ENCODE results near the gene ARHGAP27. TPM values are rescaled to one million over a fixed set of nuclear protein-coding genes. Genes with fewer than 3 reads are reported as not detected.

Gene ARHGAP27
- total RNA-seq, 1 donor from 2014 or later: 10.0 TPM

GRCh38 chr17:45423304-45423974 is 9.2 kb downstream of the ARHGAP27 start:
- H3K36me3 Mint-ChIP-seq (ENCODE audit: low read depth, unreplicated experiment): no peaks in the 10 kb centered on the region
- Histone ChIP-seq H3K36me3 (ENCODE audit: insufficient read depth, low read length) (no peaks in the 10 kb centered on the region), H3K4me3 (ENCODE audit: insufficient read depth, low read depth, low read length) (no peak overlapping the region), H3K27me3 (ENCODE audit: insufficient read depth, low read length) (peaks cover 4% of the 10 kb centered on the region), H3K27ac (ENCODE audit: low read depth, low read length) (no peak overlapping the region), H3K79me2 (ENCODE audit: insufficient read depth, low read length) (no peaks in the 10 kb centered on the region), H4K20me1 (ENCODE audit: insufficient read depth, low read length) (peaks cover 15% of the 10 kb centered on the region), H3K9me3 (ENCODE audit: insufficient read depth, low read depth, low read length) (no peaks in the 10 kb centered on the region), H2AFZ (ENCODE audit: low read depth, low read length) (no peak overlapping the region), H3K4me1 (ENCODE audit: insufficient read depth, low read length) (peaks cover 6% of the 10 kb centered on the region), H3K9ac (ENCODE audit: low read length) (no peak overlapping the region), H3K4me2 (ENCODE audit: low read length) (no peak overlapping the region)
- no peaks in the 10 kb centered on the region for H3K9me3 Mint-ChIP-seq (ENCODE audit: unreplicated experiment)
- H3K27ac Mint-ChIP-seq (ENCODE audit: unreplicated experiment): no peak overlapping the region
- FAIRE-seq (no peak), DNase-seq (ENCODE audit: low read depth) (no peak)
- H3K4me1 Mint-ChIP-seq (ENCODE audit: low read depth, unreplicated experiment): no peaks in the 10 kb centered on the region
- no peak for TF ChIP-seq CTCF (IDR thresholded peaks at IDR 0.05; ENCODE audit: insufficient read depth, low read depth, low read length)
- TF ChIP-seq EZH2 (IDR thresholded peaks at IDR 0.05; ENCODE audit: insufficient read depth, low read length): no peak
- peak overlapping the region; percentile 16 for H3K4me3 Mint-ChIP-seq (ENCODE audit: unreplicated experiment)
- H3K27me3 Mint-ChIP-seq (ENCODE audit: low read depth, unreplicated experiment): peaks cover 14% of the 10 kb centered on the region

- Histone ChIP-seq H3K79me2 (ENCODE audit: insufficient read depth, low read length) (no peaks in the 10 kb centered on the region), H3K4me2 (ENCODE audit: low read length) (no peak overlapping the region), H4K20me1 (ENCODE audit: insufficient read depth, low read length) (no peaks in the 10 kb centered on the region), H3K9me3 (ENCODE audit: insufficient read depth, low read depth, low read length) (no peaks in the 10 kb centered on the region), H3K9ac (ENCODE audit: low read length) (no peak overlapping the region), H2AFZ (ENCODE audit: low read depth, low read length) (no peak overlapping the region), H3K27ac (ENCODE audit: low read depth, low read length) (no peak overlapping the region), H3K27me3 (ENCODE audit: insufficient read depth, low read length) (no peaks in the 10 kb centered on the region), H3K4me3 (ENCODE audit: insufficient read depth, low read depth, low read length) (no peak overlapping the region), H3K36me3 (ENCODE audit: insufficient read depth, low read length) (no peaks in the 10 kb centered on the region), H3K4me1 (ENCODE audit: insufficient read depth, low read length) (no peaks in the 10 kb centered on the region)
- Mint-ChIP-seq H3K9me3 (ENCODE audit: unreplicated experiment) (peaks cover 2% of the 10 kb centered on the region), H3K4me3 (ENCODE audit: unreplicated experiment) (no peak overlapping the region), H3K27ac (ENCODE audit: unreplicated experiment) (no peak overlapping the region), H3K4me1 (ENCODE audit: low read depth, unreplicated experiment) (no peaks in the 10 kb centered on the region), H3K36me3 (ENCODE audit: low read depth, unreplicated experiment) (peaks cover 2% of the 10 kb centered on the region), H3K27me3 (ENCODE audit: low read depth, unreplicated experiment) (no peaks in the 10 kb centered on the region)
- DNase-seq (ENCODE audit: low read depth) (no peak), FAIRE-seq (no peak)
- no peak for TF ChIP-seq EZH2 (IDR thresholded peaks at IDR 0.05; ENCODE audit: insufficient read depth, low read length)
- TF ChIP-seq CTCF (IDR thresholded peaks at IDR 0.05; ENCODE audit: insufficient read depth, low read depth, low read length): no peak
These were observed 17.4 kb downstream of the ARHGAP27 start for GRCh38 chr17:45414990-45415881.
